Sigmoid colon (tissue), 7 donors: Measurements from ENCODE around the gene ANAPC5. TPM values are rescaled to one million over a fixed set of nuclear protein-coding genes. Genes with fewer than 3 reads are reported as not detected.

Experiments
- DNase-seq: peaks from one replicate; pipeline ENCODE4 v3.0.0-alpha.2; 2019
- H3K27ac ChIP-seq, 4 donors: fragments of 200-600 bp; sonication (generic); one replicate each; pipeline ENCODE4 v1.5.1; 2016 to 2019; ENCODE audit warnings: mild to moderate bottlenecking in 1 of 4
- H3K27me3 ChIP-seq, 3 donors: fragments of 200-600 bp; sonication (generic); one replicate each; pipeline ENCODE4 v1.5.1; 2019; ENCODE audit warnings: mild to moderate bottlenecking in 1 of 3
- H3K36me3 ChIP-seq, 4 donors: fragments of 200-600 bp; sonication (generic); one replicate each; pipeline ENCODE4 v1.5.1; 2016 to 2019
- H3K4me1 ChIP-seq, 4 donors: fragments of 200-600 bp; sonication (generic); one replicate each; pipeline ENCODE4 v1.5.1; 2017 to 2019
- H3K4me3 ChIP-seq, 4 donors: fragments of 200-600 bp; sonication (generic); one replicate each; pipeline ENCODE4 v1.5.1; 2017 to 2019; ENCODE audit warnings: mild to moderate bottlenecking in 2 of 4, moderate library complexity in 1 of 4
- H3K9me3 ChIP-seq, 4 donors: fragments of 200-600 bp in 3 of 4; sonication (generic) in 3 of 4; one replicate each; pipeline versions ENCODE4 v1.5.1 to v1.6.1; 2013 to 2019
- EP300 ChIP-seq, 4 donors: sonication (generic); formaldehyde crosslinking; IDR thresholded peaks; one replicate each; pipeline ENCODE4 v1.6.1; 2017; ENCODE audit warnings: antibody characterized with exemption in 4 of 4
- POLR2A ChIP-seq, 2 donors: fragments of 450-650 bp; IDR thresholded peaks; one replicate each; pipeline ENCODE4 v1.6.1; 2016; ENCODE audit warnings: antibody characterized with exemption in 2 of 2, mild to moderate bottlenecking in 2 of 2, moderate library complexity in 2 of 2
- POLR2AphosphoS5 ChIP-seq, 4 donors: sonication (generic); formaldehyde crosslinking; IDR thresholded peaks; one replicate each; pipeline ENCODE4 v1.6.1; 2017; ENCODE audit warnings: antibody characterized with exemption in 4 of 4
- WGBS, 2 donors: extraction: QIAGEN DNeasy Blood & Tissue Kit; methylation state at CpG; one replicate each; pipeline ENCODE4 v1.1.7; 2013; 5-methylcytosine and 5-hydroxymethylcytosine counted together
- intact Hi-C: fragments of 100-400 bp; cut with DNase I; formaldehyde crosslinking; loops from one replicate; pipeline ENCODE4 v1.15.1; 2023
- polyA plus RNA-seq, 3 donors: library from polyadenylated mRNA; stranded (reverse); fragments of 200-250 nt; gene quantifications; one replicate each; pipeline ENCODE4 v1.2.3, GENCODE V29; 2013
- total RNA-seq, 4 donors: library from RNA; depleted of rRNA; stranded (reverse); fragments of >200 nt; gene quantifications; one replicate each; pipeline ENCODE4 v1.1.0, GENCODE V29; 2016
- TF ChIP-seq, protein P1 (sequence below), 4 experiments: fragments of 450-650 bp in 3 of 4; fragments of 200-600 bp in 1 of 4; IDR thresholded peaks; one replicate each; pipeline ENCODE4 v1.5.1; 2016 to 2019; ENCODE audit warnings: antibody characterized with exemption in 4 of 4, mild to moderate bottlenecking in 3 of 4, moderate library complexity in 2 of 4
- donor health status: healthy with polysubstance abuse.
- donor health status: Bipolar disorder and iron deficiency.
- donor health status: healthy.

ANAPC5 gene
- total and polyA plus RNA-seq, 7 donors = 51.6 to 93.6 (median 76.0) TPM

DNA sequence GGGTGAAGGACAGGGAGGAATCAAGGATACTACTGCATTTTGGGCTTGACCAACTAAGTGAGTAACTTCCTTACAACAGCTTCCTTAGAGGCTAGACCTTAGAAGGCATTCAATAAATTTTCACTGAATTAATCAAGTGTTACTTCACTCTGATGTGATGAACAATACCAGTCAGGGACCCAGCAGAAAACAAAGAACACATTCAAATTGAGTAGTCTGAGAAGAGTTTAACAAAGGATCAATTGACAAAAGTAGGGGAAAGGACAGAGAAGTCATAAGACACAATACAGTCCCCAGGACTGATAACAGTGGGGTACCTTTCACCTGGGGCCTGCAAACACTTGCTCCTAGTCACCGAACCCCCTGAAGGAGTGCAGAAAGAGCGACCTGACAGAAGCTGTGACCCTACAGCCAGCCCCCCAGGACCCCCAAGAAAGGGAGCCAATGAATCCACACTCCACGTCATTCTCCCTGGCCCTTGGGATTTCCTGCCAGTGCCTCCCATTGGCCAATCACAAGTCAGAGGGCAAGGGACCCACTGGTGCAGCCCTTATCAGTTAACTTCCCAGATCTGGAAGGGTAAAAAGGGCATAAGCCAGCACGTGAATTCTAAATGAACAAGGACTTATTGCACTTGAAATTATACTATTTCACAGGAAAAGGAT, 6.9 kb downstream of the ANAPC5 start:
- intact Hi-C loops = no loop called here
- TF ChIP-seq POLR2A (IDR thresholded peaks at IDR 0.05) = no peak
- TF ChIP-seq EP300 (IDR thresholded peaks at IDR 0.05) = no peak
- TF ChIP-seq POLR2AphosphoS5 (IDR thresholded peaks at IDR 0.05) = no peak
- TF ChIP-seq, protein P1, sequence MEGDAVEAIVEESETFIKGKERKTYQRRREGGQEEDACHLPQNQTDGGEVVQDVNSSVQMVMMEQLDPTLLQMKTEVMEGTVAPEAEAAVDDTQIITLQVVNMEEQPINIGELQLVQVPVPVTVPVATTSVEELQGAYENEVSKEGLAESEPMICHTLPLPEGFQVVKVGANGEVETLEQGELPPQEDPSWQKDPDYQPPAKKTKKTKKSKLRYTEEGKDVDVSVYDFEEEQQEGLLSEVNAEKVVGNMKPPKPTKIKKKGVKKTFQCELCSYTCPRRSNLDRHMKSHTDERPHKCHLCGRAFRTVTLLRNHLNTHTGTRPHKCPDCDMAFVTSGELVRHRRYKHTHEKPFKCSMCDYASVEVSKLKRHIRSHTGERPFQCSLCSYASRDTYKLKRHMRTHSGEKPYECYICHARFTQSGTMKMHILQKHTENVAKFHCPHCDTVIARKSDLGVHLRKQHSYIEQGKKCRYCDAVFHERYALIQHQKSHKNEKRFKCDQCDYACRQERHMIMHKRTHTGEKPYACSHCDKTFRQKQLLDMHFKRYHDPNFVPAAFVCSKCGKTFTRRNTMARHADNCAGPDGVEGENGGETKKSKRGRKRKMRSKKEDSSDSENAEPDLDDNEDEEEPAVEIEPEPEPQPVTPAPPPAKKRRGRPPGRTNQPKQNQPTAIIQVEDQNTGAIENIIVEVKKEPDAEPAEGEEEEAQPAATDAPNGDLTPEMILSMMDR (IDR thresholded peaks at IDR 0.05) = no peak
- WGBS, 2 donors = 29 to 71% methylated on average over 4 of the region's 4 CpGs
- H3K4me1 ChIP-seq = peaks cover 0 to 7% (median 3%) of the 10 kb centered on the region in 4 donors
- DNase-seq = no peak
- H3K27ac ChIP-seq = no peak overlapping the region
- H3K36me3 ChIP-seq = peaks cover 13 to 75% (median 15%) of the 10 kb centered on the region in 4 donors
- no peaks in the 10 kb centered on the region for H3K27me3 ChIP-seq
- no peaks in the 10 kb centered on the region for H3K9me3 ChIP-seq
- H3K4me3 ChIP-seq = no peak overlapping the region

- Histone ChIP-seq H3K4me3 (no peak overlapping the region), H3K27ac (no peak overlapping the region), H3K36me3 (peaks cover 13 to 76% (median 15%) of the 10 kb centered on the region in 4 donors), H3K4me1 (no peaks in the 10 kb centered on the region), H3K9me3 (no peaks in the 10 kb centered on the region), H3K27me3 (no peaks in the 10 kb centered on the region)
- intact Hi-C loops = no loop called here
- 80 to 89% methylated on average over 3 of the region's 3 CpGs for WGBS, 2 donors
- no peak for DNase-seq
- TF ChIP-seq EP300 (IDR thresholded peaks at IDR 0.05) (no peak), POLR2A (IDR thresholded peaks at IDR 0.05) (no peak), POLR2AphosphoS5 (IDR thresholded peaks at IDR 0.05) (no peak)
- TF ChIP-seq, protein P1 (IDR thresholded peaks at IDR 0.05) = no peak
These were observed 7.7 kb downstream of the ANAPC5 start for GRCh38 chr12:121344506-121344905.

DNA sequence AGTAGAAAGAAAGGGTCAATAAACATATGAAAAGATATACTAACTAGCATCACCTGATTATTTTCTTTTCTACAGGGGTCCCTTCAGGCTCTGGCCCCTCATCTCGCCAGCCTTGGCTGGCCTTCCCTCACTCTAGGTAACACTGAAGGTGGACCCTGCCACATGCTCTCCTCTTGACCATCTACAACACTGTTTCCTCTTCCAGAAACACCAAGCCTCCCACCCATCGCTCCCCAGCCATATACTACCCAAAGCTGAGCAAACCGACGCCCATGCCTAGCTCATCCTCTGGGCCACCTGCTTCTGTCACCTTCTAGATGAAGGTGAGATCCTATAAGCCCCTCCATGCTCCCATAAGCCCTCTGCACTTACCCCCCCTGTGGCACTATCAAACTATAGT, 14.8 kb downstream of the ANAPC5 start:
- TF ChIP-seq EP300 (IDR thresholded peaks at IDR 0.05) = no peak
- TF ChIP-seq POLR2AphosphoS5 (IDR thresholded peaks at IDR 0.05) = no peak
- no peak for TF ChIP-seq POLR2A (IDR thresholded peaks at IDR 0.05)
- TF ChIP-seq, protein P1 (IDR thresholded peaks at IDR 0.05) = no peak
- 97 to 98% methylated on average over 4 of the region's 4 CpGs for WGBS, 2 donors
- peaks cover 8 to 85% (median 33%) of the 10 kb centered on the region in 4 donors for H3K36me3 ChIP-seq
- DNase-seq = no peak
- peaks cover 0 to 5% (median 0%) of the 10 kb centered on the region in 4 donors for H3K4me1 ChIP-seq
- no peaks in the 10 kb centered on the region for H3K27me3 ChIP-seq
- intact Hi-C loops = no loop called here
- H3K4me3 ChIP-seq = no peak overlapping the region
- no peak overlapping the region for H3K27ac ChIP-seq
- no peaks in the 10 kb centered on the region for H3K9me3 ChIP-seq

GRCh38 chr12:121334513-121335343, 17.5 kb downstream of the ANAPC5 start:
- H3K27ac ChIP-seq = no peak overlapping the region
- TF ChIP-seq, protein P1 (IDR thresholded peaks at IDR 0.05) = peak; percentile 36 to 86 (median 76)
- TF ChIP-seq POLR2AphosphoS5 (IDR thresholded peaks at IDR 0.05) (peak in 2 of 4 donors; percentile 28 to 30), POLR2A (IDR thresholded peaks at IDR 0.05) (no peak), EP300 (IDR thresholded peaks at IDR 0.05) (no peak)
- DNase-seq = no peak
- 60 to 67% methylated on average over 8 of the region's 8 CpGs for WGBS, 2 donors
- no peaks in the 10 kb centered on the region for H3K9me3 ChIP-seq
- H3K36me3 ChIP-seq = peaks cover 8 to 91% (median 41%) of the 10 kb centered on the region in 4 donors
- H3K27me3 ChIP-seq = no peaks in the 10 kb centered on the region
- no peak overlapping the region for H3K4me3 ChIP-seq
- intact Hi-C loops = loop anchor here (1.0 kb wide), 1 partner anchor 109 kb away; no protein-coding TSS in a partner anchor
- peaks cover 0 to 5% (median 0%) of the 10 kb centered on the region in 4 donors for H3K4me1 ChIP-seq
